GM18505 (cell line): ENCODE results near the gene LDLRAD4.

Experiments
- ATAC-seq: cut with Tn5 transposase; IDR thresholded peaks from one replicate; pipeline ENCODE4 v1.9.1; 2021; ENCODE audit not compliant: unreplicated experiment
- POLR2A ChIP-seq: IDR thresholded peaks from 4 replicates; pipeline ENCODE4 v1.6.1; 2011; ENCODE audit warnings: borderline replicate concordance; ENCODE audit not compliant: insufficient read depth, insufficient read length; ENCODE audit errors: extremely low read depth

LDLRAD4 gene

DNA sequence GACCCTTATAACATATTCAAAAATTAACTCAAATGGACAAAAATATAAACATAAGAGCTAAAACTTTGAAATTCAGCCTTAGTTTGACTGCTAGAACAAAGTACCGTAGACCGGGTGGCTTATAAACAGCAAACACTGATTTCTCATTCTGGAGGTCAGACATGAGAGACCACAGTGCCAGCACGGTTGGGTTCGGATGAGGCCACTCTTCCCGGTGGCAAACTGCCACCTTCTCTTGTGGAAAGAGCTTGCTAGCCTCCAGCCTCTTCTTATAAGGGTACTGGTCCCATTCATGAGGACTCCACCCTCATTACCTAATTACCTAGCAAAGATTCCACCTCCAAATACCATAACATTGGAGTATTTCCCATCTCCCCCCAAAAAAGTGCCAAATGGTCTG lies 416.5 kb downstream of the LDLRAD4 start:
- no peak for ATAC-seq
- TF ChIP-seq POLR2A = no peak

DNA sequence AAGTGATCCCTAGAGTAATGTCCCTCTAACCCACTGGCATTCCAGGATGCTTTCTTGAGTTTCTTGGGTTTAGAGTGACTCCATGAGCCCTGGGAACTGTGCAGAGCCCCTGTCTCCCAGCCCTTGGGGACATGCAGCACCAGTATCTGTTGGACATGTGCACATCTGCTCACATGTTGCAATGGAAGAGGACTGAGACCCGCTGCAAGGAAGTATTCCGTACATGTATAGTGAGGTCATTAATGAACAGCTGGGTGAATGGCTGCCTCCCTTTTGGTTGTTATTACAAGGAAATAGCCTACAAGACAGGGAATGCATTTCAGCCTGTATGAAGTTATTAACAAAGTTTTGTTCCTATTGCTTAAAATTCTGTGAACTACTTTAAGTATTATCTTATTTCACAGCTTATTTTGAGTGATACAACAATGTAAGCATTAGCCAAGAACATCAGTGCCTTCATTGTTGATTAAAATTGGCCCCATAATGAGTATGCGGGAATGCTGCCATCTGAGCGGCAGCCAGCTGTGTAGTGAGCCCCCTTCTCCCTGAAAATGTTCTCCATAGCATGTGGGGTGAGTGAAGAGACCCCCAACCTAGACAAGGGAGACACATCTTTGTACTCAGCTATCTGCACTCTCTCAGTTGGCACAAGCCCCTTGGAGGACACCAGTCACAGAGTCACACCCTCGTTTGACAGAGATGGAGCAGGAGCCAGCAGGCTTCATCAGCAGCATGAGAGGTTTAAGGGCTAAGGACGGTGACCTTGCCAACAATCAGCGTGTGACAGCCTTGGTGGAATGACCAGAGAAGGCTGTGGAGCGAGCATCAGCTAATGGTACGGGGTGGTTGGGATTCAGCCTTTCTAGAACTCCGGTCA lies 420.4 kb downstream of the LDLRAD4 start:
- ATAC-seq = no peak

DNA sequence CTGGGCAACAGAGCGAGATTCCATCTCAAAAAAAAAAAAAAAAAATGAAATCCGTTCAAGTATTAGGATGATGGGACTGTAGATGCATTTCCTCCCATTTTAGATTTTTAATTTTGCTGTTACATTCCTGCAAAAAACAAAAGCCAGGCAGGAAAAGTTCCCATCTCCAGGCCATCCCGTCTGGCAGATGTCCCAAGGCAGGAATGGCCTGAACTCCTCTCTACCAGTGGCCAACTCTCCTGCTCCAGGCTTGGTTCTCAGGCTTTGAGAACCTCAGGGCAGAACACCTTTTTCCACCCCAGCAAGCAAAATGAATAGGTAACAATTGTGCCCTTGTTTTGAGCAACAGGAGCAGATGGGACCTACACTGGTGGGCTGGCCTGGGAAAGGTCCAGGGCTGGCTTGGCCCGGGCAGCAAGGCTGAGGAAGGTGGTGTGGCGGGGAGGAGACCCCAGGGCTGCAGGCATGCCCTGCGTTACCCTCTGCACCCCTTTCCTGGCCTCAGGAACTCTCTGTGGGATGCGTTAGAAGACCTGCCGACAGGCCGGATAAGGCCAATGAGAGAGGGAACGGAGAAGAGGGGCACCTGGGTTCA lies 421.8 kb downstream of the LDLRAD4 start:
- ATAC-seq = no peak
- no peak for TF ChIP-seq POLR2A

More for the DNA sequence above, 420.4 kb downstream of the LDLRAD4 start:
- no peak for TF ChIP-seq POLR2A

DNA sequence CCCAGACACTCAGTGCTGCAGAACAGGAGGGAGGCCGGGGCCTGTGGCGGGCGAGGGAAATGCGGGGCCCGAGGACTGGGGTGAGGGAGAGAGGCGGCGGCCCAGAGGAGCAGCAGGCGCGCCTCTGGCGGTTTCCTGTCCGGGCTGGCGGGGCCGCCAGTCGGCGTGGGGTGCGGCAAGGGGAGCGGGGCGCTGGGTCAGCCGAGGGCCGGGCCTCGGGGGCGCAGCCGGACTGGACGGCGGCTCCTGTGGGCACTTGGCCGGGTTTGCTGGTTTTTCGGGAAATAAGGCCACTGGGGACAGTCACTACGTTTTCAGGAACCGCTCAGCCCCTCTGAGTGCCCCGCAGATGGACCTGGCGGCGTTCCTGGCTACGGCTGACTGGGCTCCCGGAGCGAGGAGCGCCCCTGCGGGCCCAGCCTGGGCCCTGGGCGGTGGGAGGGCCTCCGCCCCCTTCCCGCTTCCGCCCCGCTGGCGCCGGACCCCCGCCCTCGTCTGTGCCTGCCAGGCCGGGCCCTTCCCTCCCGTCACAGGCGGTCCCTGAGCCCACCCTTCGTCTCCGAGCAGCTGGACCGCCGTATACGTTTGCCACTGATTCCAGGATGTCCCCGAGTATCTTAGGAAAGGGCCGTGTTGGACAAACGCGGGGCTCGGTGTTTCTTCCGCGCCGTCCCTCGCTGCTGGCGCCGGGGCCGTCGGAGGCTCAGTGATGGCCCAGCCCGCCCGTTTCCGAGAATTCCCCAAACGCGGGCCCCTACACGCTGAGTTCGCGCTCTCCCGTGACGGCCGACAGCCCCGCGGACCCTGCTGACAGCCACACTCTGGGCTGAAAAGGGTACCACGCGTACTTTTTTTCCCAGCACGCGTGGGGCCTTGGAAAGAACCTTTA lies 423.2 kb downstream of the LDLRAD4 start:
- ATAC-seq = no peak
- no peak for TF ChIP-seq POLR2A

DNA sequence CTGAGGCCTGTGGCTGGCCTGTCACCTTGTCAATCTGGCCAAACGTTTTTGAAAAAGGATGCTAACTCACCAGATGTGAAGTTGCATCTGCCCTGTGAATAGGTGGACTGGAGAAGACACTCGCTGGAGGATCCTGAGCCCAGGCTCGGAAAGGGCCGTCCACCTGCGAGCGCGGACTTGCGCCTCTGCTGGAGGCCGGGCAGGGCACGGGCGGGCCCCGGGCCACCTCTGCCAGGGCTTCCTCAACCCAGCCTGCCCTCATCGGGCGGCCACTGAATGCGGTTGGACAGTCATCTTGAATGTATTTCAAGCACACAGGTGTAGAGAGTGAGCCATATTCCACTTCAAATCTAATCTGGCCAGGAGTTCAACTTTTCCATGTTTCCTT lies 423.9 kb downstream of the LDLRAD4 start:
- no peak for TF ChIP-seq POLR2A
- ATAC-seq = no peak

DNA sequence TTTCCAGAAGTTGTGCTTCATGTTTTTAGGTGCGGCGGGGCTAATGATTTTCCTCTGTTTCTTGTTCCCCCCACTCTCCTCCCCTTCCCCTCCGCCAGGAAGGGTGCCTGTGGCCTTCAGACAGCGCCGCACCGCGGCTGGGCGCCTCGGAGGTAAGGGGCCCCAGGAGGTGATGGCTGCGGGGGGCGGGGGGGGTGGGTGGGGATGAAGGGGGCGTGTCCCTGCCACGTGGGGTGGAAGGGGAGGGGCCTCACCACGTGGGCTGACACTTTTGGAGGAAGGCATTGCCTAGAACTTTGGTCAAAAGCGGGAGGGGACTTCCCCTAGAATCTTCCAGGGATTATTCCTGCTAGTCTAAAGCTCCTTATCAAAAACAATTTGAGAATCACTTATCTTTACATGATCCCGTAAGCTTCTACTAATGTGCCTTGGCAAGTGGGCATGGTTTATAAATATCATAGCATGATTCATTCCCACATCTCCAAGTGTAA lies 424.7 kb downstream of the LDLRAD4 start:
- no peak for ATAC-seq
- TF ChIP-seq POLR2A = no peak

DNA sequence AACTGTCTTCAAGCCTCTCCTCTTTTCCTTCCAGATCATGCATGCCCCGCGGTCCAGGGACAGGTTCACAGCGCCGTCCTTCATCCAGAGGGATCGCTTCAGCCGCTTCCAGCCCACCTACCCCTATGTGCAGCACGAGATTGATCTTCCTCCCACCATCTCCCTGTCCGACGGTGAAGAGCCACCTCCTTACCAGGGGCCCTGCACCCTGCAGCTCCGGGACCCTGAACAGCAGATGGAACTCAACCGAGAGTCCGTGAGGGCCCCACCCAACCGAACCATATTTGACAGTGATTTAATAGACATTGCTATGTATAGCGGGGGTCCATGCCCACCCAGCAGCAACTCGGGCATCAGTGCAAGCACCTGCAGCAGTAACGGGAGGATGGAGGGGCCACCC lies 426.5 kb downstream of the LDLRAD4 start:
- no peak for ATAC-seq
- no peak for TF ChIP-seq POLR2A

DNA sequence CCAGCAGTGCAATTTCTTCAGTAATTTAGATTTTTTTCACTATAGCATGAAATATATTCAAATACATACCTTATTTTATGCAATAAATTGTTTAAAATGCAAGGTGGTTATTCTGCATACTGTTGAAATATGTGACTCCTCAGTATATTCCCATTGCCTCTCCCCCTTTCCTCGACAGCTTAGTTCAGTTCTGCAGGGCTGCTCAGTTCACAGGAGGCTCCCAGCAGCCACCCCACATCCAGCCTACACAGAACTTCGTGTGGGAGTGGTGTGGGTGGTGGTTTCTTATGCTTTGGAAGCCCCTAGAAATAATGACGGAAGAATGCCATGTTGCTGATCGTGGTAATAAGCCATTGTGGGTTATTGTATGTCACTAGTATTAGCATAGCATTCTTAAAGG lies 428.1 kb downstream of the LDLRAD4 start:
- TF ChIP-seq POLR2A = no peak

DNA sequence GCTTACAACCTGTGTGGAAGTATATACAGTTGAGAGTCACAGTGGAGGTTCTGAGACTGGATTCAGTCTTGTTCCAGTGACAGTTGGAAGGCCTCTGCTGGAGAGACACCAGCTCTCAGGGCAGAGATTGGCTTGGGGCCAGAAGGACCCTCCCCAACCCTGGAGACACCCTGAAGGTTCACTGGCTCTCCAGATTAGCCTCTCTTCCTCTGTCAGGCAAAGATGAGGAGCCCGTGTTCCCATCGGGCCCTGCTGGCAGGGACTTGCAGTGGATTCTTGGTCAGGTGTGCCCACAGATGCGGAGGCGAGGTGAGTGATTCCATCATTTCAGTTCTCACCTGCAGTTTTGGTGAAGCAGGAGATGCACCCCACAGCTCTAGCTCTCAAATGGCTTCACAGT lies 429.2 kb downstream of the LDLRAD4 start:
- TF ChIP-seq POLR2A = no peak
- no peak for ATAC-seq

More for the DNA sequence above, 428.1 kb downstream of the LDLRAD4 start:
- no peak for ATAC-seq

DNA sequence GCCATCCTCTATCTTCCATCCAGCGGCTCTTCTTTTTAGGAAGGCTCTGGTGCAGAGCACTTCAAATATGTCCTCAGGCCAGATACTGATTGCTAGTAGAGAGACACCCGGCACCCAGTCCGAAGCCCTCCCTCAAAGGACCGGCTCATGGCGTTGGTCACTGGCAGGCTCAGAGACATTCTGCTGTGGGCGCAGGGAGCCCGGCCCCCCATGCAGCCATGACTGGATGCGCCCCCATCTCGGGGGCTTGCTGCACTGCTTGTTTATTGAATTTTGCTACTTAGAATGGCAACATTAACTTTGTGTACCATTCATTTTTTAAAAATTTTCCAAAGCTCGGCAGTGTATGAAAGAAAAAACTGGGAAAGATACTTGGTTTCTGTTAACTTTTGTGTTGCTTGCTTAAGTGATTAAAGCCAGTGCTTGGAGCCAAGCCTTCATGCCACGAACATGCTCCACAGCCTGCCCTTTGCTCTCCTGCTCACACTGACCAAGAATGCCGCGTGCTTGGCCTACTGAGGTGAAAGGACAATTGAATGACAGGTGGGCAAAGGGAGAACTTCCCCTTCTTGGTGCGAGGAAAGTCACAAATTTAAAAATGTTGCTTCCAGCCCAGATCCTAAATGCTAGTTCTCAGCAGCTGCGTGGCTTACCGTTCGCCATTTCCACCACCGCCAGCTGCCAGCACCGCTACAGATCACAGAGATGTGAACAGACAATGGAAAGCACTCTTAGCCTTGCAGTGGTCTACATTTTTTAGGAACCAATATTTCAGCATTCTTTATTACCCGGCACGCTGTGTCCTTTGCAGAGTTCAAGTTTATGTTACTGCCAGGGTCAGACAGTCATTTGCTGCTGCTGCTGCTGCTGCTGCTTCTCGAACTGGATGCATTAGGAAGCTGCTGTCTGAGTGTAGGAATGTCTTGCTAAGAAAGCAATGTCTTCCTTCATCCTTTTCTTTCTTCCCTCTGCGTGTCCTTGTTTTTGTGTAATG lies 431.1 kb downstream of the LDLRAD4 start:
- no peak for ATAC-seq
- TF ChIP-seq POLR2A = no peak

DNA sequence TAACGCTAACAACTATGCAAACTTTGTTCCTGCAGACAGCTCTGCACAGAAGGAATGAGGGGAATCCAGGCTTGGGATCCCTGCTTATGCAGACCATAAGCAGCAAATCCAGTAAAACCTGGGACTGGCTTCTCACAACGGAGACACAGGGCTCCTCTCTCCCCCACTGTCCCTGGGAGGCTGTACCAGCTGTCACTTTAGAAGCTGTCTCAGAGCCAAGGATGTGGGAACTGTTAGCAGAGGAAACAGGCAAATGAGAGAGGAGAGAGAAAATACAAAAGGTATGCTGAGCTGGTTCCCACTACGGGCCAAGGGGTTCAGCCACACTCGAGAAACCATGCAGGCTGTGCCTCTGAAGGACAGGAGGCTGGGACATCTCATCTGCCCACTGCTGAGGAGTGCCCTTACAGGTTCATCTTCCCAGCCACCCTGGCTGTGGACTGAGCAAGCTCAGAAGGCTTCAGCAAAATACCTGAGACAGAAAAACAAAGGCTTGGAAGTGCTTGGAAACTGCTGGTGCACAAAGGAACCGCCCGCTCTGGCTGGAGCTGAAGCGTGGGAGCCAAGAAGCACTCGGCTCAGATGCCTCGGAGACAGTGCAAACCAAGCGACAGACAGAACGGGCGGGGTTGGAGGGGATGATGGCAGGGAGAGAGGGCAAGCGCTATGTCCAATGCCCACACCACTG lies 435.3 kb downstream of the LDLRAD4 start:
- ATAC-seq = no peak
- TF ChIP-seq POLR2A = no peak

DNA sequence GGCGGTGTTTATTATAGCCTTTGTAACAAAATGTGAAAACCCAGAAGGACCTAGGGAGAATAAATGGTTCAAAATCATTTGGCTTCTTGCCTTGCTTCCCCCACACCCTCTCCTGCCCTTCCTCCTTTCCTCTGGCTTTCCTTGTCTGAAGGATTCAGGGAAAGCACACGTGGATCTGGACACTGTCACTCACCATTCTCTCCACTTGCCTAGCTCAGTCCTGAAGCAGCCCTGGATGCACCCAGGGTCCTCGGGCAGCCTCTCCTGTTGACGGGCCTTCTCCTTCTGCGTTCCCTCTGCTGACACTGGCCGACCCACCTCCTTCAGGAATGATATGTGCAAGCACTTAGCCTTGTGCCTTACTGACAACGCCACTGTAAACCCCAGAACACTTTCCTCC lies 439.4 kb downstream of the LDLRAD4 start:
- TF ChIP-seq POLR2A = no peak
- no peak for ATAC-seq
